NCI-H345 (cell line): ENCODE results near the gene CHKB.
"Not testable (repeated sequence)": the region's sequence is repeated elsewhere in the genome, so short reads cannot be mapped to it uniquely, and the experiment has no call there.

Experiments
- DNase-seq: peaks from one replicate; lab custom pipeline; 2025; lab: John Stamatoyannopoulos, UW

Gene CHKB

DNA sequence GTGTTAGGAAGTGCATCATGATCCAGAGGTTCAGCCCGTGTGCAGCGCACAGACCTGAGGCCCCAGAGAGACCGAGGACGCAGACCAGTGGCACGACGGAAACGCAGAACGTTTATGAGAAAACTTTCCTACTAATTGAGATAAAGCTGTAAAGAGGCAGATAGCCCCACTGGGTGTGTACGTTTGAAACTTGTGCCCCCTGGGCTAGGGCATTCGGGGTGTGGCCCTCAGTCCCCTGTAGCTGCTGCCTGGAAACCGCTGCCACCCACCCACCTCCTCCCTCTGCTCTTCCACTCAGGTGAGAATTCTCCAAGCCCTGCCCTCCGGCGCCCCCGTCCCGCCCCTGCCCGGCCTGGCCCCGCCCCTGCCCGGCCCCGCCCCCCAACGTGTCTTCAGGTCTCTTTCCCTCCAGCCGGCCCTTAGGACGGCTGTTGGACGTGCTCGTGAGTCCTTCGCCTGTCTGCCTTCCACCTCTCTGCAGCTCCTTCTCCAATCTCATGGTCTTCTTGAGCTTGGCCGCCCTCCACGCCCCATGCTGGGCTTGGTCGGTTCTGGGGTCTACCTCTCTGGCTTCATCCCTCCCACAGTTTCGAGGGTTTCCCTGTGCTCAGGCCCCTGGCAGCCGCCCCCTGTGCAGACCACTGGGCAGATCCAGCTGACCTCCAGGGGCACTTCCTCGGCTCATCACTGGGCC is 30.0 kb upstream of the CHKB start:
- DNase-seq: no peak

DNA sequence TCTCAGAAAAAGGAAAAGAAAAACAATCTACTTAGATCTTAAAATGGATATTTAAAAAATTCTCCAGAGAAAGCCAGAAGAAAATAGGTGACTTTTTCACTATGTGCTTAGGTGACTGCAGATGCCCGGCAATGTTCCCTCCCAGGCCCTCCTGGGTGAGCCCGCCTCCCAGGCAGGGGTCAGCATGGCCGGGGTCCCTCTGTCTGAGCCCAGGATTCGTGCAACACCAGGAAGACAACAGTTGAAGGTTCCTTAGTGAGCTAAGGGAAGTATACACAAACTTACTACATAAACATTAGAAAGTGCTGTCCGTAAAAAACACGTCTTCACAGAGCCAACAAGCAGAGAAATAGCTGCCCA is 29.5 kb upstream of the CHKB start:
- no peak for DNase-seq

DNA sequence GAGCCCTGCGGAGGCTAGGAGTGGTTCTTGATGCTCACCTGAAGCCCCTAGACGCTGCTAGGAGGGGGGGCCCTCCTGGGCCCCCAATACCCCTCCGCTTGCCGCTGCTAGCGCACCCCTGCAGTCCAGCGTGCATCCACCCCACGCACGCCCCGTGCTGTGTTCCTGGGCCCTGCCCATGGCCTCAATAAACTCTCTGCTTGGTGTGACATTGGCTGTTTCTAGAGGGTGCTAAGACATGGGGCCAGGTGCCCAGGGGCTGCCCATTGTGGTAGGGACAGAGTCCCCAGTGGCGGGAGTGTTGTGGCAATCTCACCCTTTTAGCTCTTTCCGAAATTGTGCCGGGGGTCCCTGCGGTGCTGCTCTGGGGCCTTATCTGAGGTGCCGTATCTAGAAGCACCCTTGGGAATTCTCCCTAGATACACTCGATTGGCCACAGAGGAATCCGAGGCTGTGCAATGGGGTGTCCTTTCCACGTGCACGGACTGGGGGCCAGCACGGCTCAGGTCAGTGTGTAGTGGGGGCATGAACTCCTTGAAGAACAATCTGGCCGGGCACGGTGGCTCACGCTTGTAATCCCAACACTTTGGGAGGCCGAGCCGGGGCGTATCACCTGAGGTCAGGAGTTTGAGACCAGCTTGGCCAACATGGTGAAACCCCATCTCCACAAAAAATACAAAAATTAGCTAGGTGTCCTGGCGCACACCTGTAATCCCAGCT is 28.9 kb upstream of the CHKB start:
- no peak for DNase-seq

DNA sequence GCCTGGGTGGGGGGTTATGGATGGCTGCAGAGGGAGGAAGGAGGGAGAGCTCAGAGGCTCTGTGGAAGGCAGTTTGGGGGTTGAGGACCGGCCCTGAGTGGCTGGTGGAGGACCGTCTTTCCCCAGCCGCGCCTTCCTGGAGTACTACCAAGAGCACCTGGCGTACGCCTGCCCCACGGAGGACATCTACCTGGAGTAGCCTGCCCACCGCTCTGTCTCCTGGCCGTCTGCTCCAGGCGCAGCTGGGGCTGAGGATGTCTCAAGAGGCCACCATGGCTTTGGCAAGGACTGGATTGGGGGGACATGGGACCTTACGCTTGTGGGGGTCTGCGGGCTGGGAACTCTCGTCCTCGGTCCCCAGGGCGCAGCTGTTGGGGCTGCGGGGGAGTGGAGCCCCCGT is 27.9 kb upstream of the CHKB start:
- no peak for DNase-seq

DNA sequence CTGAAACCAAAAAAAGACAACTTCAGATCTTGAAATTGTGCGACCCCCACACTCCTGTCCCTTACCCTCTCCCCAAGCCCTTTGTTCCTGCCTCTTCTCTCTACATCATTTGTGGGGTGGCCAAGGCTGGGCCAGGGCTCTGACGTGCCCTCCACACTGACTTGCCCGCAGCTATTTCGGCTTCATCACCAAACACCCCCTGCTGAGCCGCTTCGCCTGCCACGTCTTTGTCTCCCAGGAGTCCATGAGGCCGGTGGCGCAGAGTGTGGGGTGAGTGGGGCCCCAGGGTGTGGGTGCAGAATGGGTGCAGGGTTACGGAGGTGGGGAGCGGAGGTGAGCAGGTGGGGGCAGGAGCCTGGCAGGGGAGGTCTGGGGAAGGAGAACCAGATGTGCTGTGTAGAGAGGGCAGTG is 27.4 kb upstream of the CHKB start:
- DNase-seq: no peak

DNA sequence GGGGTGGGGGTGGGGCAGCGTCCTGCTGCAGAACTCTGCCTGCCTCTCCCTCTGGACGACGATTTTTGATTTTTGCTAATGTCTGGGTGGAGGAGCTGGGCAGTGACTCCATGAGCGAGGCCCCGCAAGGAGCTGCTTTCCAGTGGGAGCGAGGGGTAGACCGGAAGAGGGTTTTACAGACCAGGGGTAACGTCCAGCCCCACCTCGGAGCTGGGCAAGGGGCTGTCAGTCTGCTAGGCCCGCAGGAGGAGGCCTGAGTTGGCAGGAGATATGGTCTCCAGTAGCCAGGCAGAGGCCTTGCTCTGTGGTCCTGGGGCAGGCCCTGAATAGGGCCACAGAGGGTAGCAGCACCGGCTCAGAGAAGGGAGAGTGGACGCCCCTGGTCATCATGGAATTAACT is 26.9 kb upstream of the CHKB start:
- DNase-seq: no peak

DNA sequence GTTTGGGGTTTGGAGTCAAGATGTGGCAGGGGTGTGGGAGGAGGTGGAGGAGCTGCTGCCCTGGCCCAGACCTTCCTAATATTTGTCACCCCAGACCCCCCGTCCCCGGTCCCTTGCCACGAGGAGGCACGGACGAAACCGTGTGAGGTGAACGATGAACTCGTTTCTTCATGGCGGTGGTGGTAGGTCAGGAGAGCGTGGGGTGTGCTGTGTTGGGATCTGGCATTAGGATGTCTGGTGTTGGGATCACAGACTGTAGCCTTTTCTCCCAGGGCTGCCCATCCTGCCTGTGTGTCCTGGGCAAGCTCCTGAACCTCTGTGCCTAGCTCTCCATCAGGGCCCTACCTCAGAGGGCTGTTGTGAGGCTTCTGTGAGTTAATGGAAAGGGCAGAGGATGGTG is 26.3 kb upstream of the CHKB start:
- no peak for DNase-seq

DNA sequence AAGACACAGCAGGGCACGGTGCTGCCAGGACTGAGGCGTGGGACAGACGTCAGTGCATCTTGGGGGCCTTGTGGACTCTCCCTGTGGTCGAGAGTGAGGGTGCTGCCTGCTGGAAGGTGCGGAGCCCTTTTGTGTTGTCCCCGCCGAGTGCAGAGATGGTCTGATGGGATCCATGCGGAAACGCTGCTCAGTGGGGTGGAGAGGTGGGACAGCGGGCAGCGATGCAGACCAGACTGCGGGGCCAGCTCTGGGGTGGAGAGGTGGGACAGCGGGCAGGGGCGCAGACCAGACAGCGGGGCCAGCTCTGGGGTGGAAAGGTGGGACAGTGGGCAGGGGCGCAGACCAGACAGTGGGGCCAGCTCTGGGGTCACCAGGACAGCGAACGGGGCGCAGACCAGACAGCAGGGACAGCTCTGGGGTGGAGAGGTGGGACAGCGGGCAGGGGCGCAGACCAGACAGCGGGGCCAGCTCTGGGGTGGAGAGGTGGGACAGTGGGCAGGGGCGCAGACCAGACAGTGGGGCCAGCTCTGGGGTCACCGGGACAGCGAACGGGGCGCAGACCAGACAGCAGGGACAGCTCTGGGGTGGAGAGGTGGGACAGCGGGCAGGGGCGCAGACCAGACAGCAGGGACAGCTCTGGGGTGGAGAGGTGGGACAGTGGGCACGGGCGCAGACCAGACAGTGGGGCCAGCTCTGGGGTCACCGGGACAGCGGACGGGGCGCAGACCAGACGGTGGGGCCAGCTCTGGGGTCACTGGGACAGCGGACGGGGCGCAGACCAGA is 25.6 kb upstream of the CHKB start:
- DNase-seq: not testable (repeated sequence)

DNA sequence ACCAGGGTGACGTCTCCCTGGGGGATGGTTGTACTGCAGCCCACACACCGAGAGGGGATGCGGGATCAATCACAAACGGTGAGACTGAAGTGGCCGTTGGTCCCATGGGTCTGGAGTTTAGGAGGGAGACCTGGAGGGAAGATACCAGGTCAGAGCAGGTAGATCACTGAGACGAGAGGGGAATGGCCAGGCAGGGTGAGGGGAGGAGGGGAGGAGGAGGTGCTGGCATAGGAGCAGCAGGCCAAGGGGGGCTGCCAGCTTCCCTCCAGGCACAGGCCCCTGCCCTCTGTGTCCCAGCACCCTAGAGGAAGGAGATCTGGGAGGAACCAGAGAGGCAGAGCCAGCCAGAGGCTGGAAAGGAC is 25.0 kb upstream of the CHKB start:
- no peak for DNase-seq

DNA sequence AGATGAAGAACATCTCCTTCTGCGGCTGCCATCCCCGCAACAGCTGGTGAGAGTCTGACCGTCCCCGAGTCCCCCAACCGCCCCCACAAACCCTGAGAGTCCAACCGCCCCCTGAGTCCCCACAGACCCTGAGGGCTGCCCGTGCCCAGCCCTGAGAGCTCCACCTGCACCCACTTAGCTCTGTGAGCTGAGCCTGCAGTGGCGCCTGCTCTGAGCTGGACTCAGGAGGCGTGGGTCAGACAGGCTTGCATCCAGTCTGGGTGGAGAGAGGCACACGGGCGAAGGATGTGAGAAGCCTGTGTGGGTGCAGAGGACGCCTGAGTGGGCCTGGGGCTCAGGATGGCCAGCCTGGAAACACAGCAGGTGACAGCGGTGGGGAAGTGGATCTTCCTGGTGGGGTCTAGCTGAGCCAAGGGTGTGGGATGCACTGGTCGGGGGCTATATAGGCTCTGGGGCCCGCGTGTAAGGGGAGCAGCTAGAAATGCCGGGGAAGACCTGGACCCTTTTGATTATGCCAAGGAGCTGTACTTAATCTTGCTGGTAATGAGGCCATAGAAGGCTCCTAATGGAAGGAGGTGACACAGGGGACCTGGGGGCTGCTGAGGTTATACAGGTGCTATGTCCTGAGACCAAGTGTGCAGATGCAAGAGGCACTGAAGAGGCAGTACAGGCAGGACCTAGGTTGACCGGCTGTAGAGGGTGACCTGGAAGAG is 24.5 kb upstream of the CHKB start:
- no peak for DNase-seq

DNA sequence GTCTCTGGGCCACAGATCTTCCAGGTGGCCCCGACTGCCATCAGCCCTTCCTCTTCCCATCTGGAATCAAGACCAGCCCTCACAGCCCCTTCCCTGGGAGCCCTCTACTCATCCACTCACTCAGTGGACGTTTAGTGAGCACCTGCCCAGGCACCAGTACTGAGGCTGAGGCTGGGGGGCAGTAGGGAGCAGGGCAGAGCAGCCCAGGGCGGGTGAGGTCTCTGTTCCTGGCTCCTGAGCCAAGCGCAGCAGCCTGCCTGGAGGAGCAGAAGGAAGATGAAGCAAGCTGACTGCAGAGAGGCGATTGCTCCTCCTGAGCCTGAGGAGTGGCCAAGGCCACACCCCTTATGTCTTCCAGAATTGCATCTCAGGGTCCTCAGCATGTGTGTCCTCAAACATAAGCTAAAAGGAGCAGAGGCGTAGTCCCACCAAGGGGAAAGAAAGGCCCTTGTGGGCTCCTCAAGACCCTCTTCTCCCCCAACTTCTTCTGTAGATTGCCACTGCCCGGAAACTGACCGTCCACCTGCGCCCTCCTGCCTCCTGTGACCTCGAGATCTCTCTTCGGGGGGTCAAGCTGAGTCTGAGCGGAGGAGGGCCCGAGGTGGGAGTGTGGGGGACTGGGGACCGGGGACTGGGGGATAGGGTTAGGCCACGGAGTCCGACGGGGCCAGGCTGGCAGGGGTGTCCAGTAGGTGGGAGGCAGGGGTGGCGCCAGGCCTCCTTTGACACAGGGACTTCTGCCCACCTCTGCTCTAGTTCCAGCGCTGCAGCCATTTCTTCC is 23.7 kb upstream of the CHKB start:
- no peak for DNase-seq

DNA sequence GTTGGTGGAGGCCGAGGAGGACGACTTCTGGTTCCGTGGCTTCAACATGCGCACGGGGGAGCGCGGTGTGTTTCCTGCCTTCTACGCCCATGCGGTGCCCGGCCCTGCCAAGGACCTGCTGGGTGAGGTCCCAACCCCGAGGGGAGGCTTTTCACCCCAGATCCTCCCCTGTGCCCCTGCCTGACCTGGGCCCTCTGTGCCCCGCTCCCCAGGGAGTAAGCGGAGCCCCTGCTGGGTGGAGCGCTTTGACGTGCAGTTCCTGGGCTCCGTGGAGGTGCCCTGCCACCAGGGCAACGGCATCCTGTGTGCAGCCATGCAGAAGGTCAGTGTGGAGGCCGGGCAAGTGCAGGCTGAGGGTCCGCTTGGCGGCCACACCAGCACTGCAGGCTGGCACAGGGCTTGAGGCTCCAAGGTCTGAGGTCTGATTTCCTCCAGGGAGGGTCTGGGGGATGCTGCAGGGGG is 23.0 kb upstream of the CHKB start:
- no peak for DNase-seq

DNA sequence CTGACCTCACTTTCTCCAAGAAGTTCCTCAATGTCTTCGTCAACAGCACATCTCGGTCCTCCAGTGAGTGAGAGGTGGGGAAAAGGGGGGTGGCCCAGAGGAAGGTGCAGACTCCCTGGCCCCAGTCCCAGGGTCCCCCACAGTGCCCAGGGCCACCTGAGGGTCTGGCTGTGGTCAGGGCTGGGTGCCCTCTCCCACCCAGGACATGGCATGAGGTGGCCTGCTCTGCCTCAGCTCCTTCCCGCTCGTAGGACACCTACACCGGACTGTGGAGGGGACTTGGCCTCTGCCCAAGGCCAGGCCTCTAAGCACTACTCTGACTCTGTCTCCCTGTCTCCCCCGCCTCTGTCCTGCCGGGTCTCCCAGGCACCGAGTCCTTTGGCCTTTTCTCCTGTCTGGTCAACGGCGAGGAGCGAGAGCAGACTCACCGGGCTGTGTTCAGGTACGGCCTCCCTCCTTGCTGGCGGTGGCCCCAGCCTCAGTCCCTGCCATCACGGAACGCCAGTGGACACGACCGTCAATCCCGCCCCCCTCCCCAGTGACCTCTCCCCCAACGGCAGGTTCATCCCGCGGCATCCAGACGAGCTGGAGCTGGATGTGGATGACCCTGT is 22.5 kb upstream of the CHKB start:
- DNase-seq: no peak

DNA sequence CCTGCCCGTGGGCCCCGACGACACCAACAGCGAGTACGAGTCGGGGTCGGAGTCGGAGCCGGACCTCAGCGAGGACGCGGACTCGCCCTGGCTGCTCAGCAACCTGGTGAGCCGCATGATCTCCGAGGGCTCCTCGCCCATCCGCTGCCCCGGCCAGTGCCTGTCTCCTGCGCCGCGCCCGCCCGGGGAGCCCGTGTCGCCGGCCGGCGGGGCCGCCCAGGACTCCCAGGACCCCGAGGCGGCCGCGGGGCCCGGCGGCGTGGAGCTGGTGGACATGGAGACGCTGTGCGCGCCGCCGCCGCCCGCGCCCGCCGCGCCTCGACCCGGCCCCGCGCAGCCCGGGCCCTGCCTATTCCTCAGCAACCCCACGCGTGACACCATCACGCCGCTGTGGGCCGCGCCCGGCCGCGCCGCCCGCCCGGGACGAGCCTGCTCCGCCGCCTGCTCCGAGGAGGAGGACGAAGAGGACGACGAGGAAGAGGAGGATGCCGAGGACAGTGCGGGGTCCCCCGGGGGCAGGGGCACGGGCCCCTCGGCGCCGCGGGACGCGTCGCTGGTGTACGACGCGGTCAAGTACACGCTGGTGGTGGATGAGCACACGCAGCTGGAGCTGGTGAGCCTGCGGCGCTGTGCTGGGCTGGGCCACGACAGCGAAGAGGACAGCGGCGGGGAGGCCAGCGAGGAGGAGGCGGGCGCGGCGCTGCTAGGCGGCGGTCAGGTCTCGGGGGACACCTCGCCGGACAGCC is 21.8 kb upstream of the CHKB start:
- no peak for DNase-seq

DNA sequence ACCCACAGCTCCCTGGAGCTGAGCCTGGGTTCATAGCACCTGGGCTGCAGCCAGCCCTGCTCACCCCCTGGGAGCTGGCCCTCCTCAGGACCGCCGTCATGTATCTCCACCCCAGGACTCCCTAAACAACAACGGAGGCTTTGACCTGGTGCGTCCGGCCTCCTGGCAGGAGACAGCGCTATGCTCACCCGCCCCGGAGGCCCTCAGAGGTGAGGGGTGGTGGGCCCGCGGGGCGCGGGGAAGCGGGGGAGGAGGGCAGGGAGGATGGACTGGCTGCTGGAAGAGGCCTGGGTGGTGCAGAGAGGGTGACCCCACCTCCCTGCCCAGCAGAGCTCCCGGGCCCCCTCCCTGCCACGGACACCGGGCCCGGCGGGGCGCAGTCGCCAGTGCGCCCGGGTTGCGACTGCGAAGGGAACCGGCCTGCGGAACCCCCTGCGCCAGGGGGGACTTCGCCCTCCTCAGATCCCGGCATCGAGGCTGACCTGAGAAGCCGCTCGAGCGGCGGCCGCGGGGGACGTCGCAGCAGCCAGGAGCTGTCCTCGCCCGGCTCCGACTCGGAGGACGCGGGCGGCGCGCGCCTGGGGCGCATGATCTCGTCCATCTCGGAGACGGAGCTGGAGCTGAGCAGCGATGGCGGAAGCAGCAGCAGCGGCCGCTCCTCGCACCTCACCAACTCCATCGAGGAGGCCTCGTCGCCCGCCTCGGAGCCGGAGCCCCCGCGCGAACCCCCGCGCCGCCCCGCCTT is 21.0 kb upstream of the CHKB start:
- no peak for DNase-seq

DNA sequence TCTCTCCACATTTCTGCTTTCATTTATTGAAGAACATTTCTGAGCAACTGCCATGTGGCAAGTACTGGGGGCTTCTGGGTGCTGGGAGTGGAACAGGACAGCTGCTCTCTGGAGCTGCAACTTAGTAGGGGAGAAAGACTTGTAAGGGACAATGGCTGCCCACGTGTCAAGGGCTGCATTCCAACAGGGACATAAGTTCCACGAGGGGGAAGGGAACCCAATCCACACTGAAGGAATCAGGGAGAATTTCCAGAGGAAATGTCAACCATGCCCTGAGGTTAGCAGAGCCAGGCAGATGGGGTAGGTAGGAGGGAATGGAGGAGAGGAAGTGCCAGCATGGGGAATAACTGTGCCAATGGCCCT is 19.7 kb upstream of the CHKB start:
- no peak for DNase-seq

DNA sequence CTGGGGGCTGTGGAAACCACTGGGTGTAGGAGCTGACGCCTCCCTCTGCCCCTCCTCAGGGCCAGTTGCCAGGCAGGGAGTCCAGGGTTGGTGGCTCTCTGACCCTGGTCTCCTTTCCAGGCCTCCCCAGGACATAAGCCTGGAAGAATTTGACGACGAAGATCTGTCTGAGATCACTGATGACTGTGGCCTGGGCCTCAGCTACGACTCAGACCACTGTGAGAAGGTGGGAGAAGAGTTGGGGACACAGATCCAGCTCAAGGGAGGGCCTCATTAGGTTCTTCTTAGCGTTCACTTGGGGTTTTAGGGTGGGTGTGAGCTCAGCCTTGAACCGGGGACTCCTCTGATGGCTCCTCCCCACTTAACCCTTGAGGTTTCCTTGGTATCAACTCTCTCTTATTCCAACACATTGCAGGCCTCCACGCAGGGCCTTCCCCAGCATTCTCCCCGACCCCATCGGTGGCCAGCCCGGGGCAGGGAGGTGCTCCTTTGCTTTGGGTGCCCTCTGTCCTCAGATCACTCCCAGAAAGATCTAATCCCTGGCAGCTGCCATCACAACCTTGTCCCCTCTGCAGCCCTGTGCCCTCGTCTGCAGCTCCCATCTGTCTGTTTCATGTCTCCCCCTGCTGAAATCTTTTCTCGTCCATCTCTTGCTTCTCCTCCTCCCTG is 19.2 kb upstream of the CHKB start:
- DNase-seq: no peak

DNA sequence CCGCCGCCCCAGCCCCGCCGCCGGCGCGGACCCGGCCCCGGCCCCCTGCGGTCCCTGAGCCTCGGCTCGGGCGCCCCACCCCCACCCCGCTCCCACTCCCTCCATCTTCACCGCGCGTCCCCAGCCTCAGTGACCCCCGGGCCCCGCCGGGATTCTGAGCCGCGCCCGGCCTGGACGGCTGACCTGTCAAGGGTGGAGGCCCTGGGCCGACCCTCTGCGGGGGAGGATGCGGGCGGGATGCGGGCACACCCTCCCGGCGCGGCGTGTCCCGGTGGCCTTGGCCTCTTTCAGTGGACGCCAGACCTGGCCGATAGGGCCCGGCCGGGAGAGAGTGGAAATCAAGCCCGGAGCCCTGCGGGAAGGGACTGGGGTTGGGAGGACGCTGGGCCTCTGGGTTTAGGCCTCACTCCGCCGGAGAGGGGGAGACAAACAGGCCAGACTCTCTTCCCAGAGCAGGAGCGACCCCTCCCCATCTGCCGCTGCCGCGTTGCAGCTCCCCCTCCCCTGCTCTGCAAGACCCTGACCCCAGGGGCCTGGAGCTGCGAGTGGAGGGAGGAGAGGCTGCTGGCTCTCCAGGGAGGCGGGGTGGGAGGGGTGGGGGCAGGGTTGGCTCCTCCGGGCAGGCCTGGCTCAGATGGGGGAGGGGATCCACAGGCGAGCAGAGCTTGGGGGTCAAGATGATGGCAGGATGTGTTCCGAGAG is 18.5 kb upstream of the CHKB start:
- DNase-seq: no peak

DNA sequence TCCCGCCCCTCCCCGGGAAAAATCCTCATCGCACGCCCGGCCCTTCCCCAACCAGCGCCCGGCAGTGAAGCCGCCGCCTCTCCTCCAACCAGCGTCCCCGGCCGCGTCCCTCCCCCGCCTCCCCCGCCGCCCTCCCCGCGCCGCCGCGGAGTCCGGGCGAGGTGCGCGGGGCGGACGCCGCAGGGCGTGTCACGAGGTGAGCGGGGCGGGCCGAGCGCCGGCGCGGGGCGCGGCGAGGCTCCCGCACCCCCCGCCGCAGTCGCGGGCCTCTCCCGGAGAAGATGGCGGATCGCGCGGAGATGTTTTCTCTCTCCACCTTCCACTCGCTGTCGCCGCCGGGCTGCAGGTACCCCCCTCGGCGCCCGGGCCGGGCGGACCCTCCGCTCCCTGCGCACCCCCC is 17.9 kb upstream of the CHKB start, which contains the start of gene MAPK8IP2:
MAPK8IP2 (plus strand) TSS at position 256 of the 400 bp plus-strand sequence; CDS start at position 282, 26 bp downstream.
- DNase-seq: peak; percentile 68
